Measurements from ENCODE around the gene USP35.

Gene USP35, protein sequence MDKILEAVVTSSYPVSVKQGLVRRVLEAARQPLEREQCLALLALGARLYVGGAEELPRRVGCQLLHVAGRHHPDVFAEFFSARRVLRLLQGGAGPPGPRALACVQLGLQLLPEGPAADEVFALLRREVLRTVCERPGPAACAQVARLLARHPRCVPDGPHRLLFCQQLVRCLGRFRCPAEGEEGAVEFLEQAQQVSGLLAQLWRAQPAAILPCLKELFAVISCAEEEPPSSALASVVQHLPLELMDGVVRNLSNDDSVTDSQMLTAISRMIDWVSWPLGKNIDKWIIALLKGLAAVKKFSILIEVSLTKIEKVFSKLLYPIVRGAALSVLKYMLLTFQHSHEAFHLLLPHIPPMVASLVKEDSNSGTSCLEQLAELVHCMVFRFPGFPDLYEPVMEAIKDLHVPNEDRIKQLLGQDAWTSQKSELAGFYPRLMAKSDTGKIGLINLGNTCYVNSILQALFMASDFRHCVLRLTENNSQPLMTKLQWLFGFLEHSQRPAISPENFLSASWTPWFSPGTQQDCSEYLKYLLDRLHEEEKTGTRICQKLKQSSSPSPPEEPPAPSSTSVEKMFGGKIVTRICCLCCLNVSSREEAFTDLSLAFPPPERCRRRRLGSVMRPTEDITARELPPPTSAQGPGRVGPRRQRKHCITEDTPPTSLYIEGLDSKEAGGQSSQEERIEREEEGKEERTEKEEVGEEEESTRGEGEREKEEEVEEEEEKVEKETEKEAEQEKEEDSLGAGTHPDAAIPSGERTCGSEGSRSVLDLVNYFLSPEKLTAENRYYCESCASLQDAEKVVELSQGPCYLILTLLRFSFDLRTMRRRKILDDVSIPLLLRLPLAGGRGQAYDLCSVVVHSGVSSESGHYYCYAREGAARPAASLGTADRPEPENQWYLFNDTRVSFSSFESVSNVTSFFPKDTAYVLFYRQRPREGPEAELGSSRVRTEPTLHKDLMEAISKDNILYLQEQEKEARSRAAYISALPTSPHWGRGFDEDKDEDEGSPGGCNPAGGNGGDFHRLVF

DNA sequence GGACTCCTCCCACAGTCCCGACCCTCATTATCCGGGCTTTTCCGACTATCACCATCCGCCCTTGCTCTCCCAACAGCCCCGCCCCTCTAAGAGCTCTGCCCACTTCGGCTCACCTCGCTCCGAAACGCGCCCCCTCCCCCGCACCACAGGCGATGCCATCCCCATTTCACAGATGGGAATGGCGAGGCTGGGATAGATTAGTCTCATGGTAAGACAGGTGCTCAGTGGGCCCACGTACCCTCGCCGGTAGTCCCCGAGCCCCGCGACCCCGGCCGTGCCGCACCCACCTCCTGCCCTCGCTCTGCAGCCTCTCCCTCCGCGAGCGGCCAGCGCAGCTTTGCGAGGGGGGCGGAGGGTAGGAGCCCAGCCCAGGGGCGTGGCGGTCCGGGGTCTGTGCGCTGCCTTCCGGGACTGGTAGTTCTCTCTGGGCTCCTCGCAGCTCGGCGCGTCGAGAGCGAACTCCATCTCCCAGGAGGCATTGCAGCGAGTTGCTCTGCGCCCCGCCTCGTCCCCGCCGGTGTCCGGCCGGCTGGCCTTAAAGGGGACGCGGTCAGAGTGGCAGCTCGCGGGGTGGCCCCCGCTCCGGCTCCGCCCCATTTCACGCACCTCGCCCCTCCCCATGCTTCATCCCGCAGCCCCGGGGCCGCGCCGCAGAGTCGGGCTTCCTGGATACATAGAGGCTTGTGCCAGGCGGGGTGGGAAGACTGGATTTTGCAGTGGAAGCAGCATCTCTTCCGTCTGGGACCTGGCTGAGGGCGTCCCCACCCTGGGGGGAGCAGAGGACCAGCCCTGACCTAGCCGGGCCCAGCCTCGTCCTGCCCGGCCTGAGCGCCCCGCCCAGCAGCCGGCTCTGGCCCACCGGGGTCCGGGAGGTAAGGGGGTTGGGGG is at the start of gene USP35, which contains the start of gene KCTD21:
Gene USP35 (plus strand): TSS at position 634 of the 888 bp plus-strand sequence. CDS start 7,327 bp downstream, outside the sequence.
Gene KCTD21 (minus strand): TSS at position 341 of the 888 bp plus-strand sequence. CDS start 14,072 bp downstream, outside the sequence.
- peak; percentile 90 for DNase-seq

DNA sequence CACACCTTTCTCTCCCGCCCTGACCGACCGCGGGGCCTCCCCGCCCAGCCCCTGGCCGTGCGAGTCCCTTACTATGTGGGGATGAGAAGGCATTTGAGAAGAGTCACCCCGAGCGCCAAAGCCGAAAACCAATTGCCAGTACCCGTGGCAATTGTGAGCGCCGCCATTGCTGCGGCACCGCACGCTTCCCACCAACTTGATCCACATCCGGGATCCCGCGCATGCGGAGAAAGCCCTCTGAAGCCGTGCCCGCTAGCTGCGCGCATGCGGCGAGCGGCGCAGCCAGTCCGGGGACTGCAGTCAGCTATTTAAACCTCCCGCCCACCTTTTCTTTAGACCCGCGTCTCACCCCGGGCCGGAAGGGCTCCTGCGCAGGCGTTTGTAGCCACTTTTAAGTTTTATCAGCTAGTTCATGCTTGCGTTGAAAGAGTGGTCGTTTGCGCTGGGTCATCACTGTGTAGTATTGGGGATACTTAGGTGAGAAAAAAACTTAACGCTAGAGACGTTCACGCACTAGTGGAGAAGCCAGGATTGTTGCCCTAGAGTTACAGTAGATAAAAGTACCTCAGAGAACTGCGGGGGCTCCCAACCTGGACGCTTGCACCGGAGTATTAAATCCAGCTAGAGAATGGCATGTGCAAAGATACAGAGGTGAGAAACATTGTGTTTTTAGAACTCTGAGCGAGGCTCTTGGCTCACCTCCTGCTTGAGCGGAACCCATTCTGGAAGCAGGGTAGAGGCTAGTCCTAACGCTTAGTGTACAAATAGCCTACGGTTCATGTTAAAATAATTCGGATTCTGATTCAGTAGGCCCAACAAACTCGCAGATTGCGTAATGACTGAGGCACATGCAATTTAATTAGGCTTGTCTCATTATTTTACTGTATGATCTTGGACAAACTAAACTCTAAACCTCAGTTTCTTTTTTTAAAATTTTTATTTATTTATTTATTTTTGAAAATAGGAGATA is 49.0 kb upstream of the USP35 start, which contains the start of gene ALG8:
Gene ALG8 (minus strand): TSS at position 205 of the 970 bp plus-strand sequence. CDS start 38 bp downstream, at position 167.
- DNase-seq = peak; percentile 97

DNA sequence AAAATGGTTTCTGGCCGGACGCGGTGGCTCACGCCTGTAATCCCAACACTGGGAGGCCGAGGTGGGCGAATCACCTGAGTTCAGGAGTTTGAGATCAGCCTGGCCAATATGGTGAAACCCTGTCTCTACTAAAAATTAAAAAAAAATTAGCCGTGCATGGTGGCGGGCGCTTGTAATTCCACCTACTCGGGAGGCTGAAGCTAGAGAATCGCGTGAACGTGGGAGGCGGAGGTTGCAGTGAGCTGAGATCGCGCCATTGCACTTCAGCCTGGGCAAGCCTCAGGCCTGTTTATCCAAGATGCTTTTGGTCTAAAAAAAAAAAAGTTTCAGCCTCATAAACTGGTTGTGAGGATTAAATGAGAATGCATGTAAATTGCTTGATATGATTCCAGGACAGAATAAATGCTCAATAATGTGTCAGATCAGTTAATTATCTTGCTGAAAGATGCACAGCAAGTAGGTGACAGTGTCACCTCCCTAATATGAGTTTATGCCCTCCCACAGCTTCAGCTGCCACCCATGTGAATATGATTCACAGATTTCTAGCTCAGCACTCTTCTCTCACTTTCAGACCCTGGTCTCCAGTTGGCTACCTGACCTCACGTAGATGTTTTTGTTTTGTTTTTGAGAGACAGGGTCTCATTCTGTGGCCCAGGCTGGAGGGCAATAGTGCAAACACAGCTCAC is 48.2 kb upstream of the USP35 start:
- no peak for DNase-seq

GRCh38 chr11:78145511-78146025 is 43.2 kb upstream of the USP35 start:
- no peak for DNase-seq

DNA sequence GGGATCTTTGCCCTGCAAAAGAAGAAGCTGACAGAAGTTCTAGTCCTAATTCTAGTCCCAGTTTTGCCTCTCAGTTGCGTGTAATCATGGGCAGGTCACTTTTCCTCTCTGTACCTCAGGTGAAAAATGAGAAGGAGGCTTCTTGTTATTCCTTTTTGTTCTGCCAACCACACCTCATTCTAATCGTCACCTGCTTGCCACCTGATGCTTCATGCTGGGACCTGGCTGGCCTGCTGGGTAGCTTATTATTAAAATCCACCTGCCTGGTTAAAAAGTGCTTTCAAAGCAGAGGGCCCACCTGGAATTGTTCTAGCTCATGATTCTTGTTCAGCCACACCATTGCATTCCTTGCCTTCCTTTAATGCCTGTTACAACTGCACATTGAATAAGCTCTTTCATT is 40.9 kb upstream of the USP35 start:
- no peak for DNase-seq

GRCh38 chr11:78149646-78150045 is 39.1 kb upstream of the USP35 start:
- no peak for DNase-seq

- no peak for DNase-seq
These were observed 38.4 kb upstream of the USP35 start for GRCh38 chr11:78150346-78150745.

DNA sequence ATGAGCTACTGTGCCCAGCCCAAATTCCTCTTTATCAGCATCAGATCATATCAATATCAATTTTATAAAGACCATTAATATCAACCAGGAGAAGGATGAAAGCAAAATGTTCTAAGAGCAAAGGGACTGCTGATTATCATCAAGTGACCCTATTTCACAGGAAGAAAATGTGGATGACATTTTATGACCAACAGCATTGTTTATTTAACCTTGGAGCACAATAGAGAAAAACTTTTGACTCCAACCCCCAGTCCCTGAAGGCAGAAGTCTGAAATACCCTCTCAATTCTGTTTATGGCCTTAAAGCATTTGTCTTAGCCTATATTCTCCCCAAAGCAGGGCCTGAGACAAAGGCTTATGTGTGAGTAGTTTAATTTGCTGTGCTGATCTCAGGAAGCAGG is 38.0 kb upstream of the USP35 start:
- DNase-seq = no peak

- DNase-seq = no peak
These were observed 36.9 kb upstream of the USP35 start for GRCh38 chr11:78151804-78152203.

GRCh38 chr11:78156127-78156844 is 32.4 kb upstream of the USP35 start:
- DNase-seq = no peak

- no peak for DNase-seq
These were observed 29.6 kb upstream of the USP35 start for GRCh38 chr11:78158987-78159652.

GRCh38 chr11:78160557-78160956 is 28.2 kb upstream of the USP35 start:
- DNase-seq = no peak

DNA sequence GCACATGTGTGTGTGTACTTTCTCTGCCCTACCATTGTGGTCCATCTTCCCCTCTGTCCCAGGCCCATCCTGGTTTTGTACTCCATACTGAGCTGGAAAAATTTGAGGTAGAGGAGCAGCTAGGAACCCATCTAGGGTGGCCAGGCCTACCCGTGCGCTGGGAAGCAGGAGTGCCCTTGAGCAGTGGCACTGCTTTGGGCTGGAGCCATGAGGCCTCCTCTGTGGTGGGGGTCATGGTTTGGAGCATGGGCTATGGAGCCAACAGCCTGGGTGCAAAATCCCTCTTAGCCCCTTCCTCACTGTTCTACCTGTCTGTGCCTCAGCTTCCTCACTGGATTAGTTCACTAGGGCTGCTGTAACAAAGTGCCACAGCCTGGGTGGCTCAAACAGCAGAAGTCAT is 27.4 kb upstream of the USP35 start:
- DNase-seq = no peak

- DNase-seq = no peak
These were observed 26.8 kb upstream of the USP35 start for GRCh38 chr11:78161962-78162371.

GRCh38 chr11:78163828-78164227 is 24.9 kb upstream of the USP35 start:
- DNase-seq = no peak

DNA sequence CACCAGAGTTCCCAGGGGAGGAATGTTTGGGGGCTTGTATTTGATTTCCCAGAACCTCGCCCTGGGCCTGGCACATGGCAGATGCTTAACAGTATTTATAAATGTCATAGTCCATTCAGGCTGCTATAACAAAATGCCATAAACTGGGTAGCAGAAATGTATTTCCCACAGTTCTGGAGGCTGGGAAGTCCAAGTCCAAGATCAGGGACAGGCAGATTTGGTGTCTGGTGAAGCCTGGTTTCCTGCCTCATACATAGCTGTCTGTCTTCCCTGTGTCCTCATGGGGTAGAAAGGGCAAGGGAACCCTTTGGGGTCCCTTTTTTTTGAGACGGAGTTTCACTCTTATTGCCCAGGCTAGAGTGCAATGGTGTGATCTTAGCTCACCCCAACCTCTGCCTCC is 24.2 kb upstream of the USP35 start:
- no peak for DNase-seq

DNA sequence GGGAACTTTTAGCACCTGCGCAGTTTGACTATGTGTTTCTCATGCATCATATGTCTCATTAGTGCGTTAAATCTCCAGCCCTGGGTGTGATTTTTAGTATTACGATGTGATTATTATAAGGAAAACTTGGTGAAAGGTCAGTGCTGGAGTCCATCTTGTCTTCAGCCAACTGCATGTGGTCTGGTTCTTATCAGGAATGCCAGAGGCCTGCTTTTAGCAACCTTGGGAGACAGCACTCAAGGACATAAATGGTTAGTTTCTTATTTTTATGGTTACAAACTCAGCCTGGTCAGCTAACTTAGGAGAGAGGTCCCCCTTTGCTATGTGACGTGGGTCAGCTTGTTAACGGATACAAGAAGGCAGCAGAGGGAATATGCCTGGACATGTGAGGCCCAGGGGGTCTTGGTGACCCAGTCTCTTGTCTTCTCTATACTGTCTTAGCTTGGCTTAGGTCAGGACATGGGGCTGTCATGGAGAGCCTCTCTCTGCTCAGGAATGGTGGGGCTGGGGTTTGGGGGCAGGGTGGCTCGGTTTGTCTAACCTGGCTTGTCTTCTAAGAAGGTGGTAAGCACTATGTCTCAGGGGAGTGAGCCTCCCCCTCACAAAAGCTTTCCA is 21.8 kb upstream of the USP35 start:
- DNase-seq = no peak

Measured in stimulated activated CD4-positive, alpha-beta T cell treated with anti-CD3 and anti-CD28 coated beads, Interleukin-12 subunit alpha, Interleukin-12 subunit beta, amount 100 ng/mL, for 4 hours (primary cell).